GM21528 (cell line): ENCODE results near the gene GMEB1.
"Not testable (repeated sequence)": the region's sequence is repeated elsewhere in the genome, so short reads cannot be mapped to it uniquely, and the experiment has no call there.

Source experiments
- ATAC-seq: cut with Tn5 transposase; IDR thresholded peaks from one replicate; pipeline ENCODE4 v1.9.1; 2021; ENCODE audit warnings: mild to moderate bottlenecking, moderate library complexity; ENCODE audit not compliant: unreplicated experiment, low FRiP score

The GMEB1 gene

DNA sequence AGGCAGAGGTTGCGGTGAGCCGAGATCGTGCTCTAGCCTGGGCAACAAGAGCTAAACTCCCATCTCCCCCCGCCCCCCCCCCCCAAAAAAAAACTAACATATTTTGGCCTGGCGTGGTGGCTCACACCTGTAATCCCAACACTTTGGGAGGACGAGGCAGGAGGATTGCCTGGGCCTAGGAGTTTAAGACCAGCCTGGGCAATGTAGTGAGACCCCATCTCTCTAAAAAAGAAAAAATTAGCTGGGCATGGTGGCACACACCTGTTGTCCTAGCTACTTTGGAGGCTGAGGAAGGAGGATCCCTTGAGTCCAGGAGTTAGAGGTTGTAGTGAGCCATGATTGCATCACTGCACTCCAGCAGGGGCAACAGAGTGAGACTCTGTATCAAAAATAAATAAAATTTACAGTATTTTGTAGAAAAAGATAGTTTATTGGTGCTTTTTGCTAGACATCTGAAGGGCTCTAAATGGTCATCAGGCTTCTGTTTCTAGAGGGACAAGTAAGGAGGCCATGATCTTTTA, 77.1 kb downstream of the GMEB1 start:
- ATAC-seq, result no peak

DNA sequence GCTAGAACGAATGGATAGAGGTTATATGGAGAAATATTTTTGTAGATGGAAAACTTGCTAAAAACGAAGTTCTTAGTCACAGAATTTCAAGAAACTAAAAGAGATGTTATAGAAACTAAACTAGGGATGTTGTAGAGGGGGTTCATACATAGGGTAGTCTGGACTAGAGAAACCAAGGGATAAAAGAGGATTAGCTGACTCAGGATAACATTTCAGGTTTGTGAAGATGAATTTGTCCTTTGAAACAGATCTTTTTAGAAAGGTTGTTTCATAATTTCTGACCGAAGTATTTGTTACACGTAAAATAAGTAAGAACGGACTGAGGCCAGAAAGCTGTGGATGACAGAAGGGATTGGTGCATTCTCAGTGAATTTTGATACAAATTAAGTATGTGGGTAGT, 81.7 kb downstream of the GMEB1 start:
- no peak for ATAC-seq

DNA sequence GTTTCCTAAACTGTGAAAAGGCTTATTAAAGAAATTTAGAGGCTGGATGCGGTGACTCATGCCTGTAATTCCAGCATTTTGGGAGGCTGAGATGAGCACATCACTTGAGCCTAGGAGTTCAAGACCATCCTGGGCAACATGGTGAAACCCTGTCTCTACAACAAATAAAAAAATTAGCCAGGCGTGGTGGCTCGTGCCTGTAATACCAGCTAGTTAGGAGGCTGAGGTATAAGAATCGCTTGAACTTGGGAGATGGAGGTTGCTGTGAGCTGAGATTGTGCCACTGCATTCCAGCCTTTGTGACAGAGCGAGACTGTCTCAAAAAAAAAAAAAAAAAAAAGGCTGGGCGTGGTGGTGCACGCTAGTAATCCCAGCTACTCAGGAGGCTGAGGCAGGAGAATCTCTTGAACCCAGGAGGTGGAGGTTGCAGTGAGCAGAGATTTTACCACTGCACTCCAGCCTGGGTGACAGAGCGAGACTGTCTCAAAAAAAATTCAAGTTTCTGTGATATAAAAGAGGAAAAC, 82.2 kb downstream of the GMEB1 start:
- ATAC-seq, result not testable (repeated sequence)

DNA sequence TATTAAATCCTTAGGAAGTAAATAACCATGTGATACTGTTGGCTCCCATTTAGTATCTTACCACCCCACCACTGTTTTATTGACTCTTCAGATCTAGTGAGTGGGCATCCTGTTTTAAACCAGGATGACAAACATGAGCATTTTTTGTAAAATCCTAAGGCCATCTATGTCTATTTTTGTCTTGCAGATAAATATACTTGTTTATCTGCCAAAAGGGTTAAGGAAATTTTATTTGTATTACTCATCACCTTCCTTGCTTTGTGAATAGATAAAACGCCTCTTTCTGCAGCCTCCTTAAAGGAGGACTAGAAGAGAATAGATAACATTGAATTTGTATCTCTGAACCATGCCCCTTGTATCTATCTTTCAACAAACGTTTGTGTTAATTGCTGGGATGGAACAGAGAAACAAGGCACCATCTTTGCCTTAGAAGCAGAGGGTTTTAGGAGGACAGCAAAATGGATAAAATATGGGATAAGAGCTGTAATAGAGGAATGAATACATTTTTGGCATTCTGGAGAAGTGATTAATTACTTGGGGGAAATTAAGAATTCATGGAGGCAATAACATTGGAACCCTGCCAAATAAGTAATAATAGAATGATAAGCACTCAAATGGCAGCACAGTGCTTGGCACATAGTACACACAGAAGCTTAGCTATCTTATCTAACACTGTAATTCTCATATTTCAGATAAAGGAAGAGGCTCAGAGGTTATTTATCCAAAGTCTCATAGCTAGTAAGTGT, 82.9 kb downstream of the GMEB1 start:
- no peak for ATAC-seq

DNA sequence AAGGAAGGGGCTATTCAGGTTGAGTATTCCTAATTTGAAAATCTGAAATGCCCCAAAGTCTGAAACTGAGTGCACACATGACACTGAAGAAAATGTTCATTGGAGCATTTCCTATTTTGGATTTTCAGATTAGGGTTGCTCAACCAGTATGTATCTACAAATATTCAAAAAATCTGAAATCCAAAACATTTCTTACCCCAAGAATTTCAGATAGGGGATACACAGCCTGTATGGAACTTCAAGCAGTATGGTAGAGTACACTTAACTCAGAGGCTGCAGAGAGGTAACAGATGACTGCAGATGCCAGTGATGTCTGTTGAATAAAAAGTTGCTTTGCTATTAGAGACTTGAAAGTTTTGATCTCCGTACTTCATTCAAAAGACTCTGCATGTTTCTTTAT, 87.1 kb downstream of the GMEB1 start:
- ATAC-seq, result no peak

DNA sequence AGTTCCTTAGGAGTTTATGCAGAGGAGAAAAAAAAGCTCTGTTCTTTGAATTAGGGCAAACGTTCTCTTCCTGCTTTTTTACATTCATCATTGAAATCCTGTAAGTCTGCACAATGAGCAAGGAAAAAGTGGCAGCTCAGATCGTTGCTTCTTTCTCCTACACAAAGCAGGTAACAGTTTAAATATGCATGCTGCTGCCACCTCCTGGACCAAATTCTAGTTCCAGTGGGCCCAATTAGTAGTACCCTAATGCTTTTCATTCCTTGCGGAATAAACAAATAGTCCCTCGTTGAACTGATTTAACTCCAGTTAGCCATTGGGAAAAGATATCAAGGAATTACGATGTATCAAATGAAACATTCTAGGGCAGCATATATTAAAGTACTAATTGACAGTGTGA, 88.3 kb downstream of the GMEB1 start:
- no peak for ATAC-seq

DNA sequence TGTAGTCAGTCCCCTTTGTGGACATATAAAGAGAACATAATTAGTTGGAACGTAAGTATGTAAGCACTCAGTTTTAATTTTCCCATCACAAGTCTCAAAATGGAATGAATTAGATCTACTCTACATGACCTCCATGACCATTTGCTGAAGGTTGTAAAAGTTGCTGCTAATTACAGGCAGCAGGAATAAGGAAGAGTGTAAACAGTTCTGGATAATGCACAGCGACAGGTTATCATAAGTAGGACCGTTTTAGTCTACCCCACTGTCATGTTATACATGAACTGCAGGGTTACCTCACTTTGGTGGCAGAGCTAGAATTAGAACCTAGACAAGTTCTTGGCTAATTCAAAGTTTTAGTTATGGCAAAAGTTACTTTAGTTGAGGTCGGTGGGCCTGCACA, 89.8 kb downstream of the GMEB1 start:
- ATAC-seq, result no peak

DNA sequence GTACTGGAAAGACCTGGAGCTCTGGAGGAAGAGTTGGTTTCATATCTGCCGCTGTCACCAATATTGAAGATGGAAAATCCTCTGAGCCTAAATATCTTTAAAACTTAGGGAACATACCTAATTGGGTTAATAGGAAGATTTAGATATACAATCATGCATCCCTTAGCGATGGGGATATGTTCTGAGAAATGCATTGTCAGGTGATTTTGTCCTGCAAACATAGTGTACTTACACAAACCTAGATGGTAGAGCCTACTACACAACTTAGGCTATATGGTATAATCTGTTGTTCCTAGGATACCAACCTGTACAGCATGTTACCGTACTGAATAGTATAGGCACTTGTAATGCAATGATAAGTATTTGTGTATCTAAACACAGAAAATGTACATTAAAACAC, 90.7 kb downstream of the GMEB1 start:
- no peak for ATAC-seq

DNA sequence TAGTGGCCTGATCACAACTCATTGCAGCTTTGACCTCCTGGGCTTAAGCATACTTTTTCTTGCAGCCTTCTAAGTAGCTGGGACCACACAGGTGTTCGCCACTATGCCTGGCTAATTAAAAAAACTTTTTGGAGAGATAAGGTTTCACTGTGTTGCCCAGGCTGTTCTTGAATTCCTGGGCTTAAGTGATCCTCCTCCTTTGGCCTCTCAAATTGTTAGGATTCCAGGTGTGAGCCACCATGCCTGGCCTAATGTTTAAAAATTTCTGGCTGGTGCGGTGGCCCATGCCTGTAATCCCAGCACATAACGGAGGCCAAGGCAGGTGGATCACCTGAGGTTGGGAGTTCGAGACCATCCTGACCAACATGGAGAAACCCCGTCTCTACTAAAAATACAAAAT, 92.6 kb downstream of the GMEB1 start:
- ATAC-seq, result no peak

DNA sequence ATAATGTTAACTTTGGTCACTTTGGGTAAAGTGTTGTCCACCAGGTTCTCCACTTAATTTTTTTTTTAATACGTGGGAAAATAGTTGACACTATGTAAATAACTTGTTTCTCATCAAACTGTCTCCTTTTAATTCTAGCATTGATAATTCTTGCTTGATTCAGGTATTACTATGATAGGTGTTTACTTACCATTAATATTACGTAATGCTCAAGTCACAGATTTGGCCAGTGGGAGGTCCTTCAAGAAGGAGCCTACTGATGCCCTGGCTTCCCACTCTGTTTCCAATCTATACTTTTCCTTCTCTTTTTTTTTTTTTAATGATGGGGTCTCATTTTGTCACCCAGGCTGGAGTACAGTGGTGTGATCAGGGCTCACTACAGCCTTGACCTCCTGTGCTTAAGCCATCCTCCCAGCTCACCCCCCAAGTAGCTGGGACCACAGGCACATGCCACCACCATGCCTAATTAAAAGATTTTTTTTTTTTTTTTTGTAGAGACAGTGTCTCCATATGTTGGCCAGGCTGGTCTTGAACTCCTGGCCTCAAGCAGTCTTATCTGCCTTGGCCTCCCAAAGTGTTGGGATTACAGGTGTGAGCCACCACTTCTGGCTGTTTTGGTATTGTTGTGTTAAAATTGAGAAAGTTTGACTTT, 98.1 kb downstream of the GMEB1 start:
- ATAC-seq, result no peak
